AG09309 (cell line): ENCODE measurements around the gene DNAJC6.

Experiments used
- DNase-seq: peaks from one replicate; pipeline ENCODE4 v3.0.0-alpha.2; 2010; ENCODE audit warnings: low read depth
- H3K4me3 ChIP-seq: 2 replicates; pipeline ENCODE4 v1.5.1; 2011; ENCODE audit warnings: mild to moderate bottlenecking, low read depth, low read length, moderate library complexity; ENCODE audit not compliant: control insufficient read depth
- CTCF ChIP-seq: IDR thresholded peaks from 2 replicates; pipeline ENCODE4 v1.5.1; 2011; ENCODE audit warnings: mild to moderate bottlenecking, low read depth, low read length, inconsistent platforms; ENCODE audit not compliant: insufficient read depth, control insufficient read depth; ENCODE audit errors: missing control alignments

The DNAJC6 gene

DNA sequence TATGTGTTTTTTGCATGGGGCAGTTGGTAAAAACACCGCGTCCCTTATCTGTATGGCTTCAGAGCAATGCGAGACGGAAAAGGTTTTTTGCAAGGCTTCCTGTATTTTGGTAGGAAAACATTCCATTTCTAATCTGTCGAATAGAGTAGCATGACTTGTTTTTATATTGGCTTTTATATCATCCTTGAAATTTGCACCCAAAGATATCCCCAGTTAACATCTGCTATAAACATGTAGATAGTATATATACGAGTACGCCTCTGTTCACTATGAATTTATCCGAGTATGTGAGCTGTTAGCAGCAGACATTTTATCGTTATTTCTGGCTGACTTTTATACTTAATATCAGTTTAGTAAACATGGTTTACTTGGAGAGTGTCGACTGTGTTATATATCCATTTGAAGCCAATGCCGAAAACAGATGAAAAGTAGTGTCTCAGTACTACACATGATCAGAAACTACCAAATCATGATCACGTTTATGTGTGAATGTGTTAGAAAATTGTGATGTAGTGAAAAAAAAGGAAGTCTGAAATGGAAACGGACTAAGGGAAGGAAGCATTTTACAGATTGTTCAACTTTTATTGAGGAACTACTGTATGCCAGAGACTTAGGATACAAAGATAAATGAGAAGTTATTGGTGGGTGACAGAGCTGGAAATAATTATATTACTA lies 112.1 kb downstream of the DNAJC6 start:
- no peak for TF ChIP-seq CTCF
- DNase-seq, result no peak
- H3K4me3 ChIP-seq, result peak overlapping the region; percentile 96

DNA sequence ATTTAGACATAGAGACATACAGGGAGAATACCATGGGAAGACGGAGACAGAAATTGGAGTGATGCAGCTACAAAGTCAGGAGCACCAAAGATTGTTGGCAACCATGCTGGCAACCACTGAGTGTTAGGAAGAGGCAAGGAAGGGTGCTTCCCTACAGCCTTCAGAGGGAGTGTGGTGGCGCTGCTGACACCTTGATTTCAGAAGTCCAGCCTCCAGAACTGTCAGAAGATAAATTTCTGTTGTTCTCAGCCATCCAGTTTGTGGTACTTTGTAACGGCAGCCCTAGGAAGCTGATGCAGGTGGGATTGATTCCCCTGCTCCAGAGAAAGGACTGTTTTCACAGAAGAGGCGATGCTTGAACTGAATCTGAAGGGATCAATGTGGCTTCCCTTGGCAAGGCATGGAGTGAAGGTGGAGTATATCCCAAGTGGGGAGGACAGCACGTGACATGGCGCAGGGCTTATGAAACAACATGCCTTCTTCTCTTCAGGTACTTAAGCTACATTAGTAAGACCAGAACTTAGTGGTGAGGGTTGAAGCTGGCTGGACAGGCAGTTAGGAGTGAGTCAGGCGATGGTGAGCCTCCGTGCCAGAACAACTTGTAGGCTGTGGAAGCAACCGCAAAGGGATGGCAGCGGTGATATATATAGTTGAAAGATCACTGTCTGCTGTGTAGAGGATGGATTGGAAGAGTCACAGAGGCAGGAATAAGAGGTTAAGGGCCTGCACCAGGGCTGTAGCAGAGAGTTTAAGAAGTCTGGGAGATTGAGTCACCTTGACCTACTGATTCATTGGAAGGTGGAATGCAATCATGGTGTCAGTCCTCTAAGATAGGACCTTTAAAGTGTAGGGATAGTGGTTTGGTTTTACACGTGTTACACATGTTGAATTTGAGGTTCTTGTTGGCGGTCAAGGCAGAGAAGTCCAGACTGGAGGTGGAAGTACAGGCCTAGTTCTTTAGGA lies 113.2 kb downstream of the DNAJC6 start:
- no peak for TF ChIP-seq CTCF
- H3K4me3 ChIP-seq, result peak overlapping the region; percentile 96
- DNase-seq, result no peak

DNA sequence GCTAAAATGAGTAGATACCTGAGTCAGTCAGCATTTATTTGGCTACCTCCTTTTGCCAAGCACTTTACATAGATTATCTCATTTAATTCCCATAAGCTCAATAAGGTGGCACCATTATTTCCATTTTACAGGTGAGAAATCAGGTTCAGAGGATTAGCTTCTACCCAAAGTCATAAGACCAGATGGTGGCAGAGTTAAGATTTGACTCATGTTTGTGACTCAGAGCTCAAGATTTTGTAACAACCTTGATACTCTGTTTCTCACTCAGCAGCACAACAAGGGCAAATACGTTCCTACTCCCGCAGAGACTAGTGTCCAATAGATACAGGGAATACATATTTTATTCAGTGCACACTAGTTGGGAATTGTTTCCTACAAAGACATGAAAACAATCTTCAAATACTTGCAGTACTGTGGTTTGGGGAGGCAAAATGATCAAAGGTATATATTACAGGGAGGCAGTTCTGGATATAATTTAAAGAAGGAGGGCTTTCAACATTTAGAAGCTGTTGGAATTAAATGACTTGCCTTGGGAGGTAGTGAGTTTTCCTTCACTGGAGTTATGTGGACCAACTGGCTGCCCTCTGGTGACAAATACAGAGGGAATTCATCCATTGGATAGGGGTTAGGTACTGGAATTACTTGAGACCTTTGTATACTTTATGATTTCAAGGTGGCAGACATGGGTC lies 114.7 kb downstream of the DNAJC6 start:
- DNase-seq, result peak; percentile 74
- H3K4me3 ChIP-seq, result no peak overlapping the region
- TF ChIP-seq CTCF, result no peak

DNA sequence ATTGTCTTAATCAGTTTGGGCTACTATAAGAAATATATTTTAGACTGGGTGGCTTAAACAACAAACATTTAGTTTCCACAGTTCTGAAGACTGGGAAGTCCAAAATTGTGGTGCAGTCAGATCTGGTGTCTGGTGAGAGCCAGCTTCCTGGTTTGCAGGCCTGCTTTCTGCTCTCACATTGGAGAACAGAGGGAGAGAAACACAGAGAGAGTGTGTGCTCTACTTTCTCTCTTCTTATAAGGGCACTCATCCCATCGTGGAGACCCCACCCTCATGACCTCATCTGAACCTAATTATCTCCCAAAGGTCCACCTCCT lies 115.2 kb downstream of the DNAJC6 start:
- no peak for DNase-seq
- TF ChIP-seq CTCF, result no peak
- no peak overlapping the region for H3K4me3 ChIP-seq

- no peak overlapping the region for H3K4me3 ChIP-seq
- no peak for DNase-seq
- no peak for TF ChIP-seq CTCF
Measured at GRCh38 chr1:65425006-65425405, 115.7 kb downstream of the DNAJC6 start.

DNA sequence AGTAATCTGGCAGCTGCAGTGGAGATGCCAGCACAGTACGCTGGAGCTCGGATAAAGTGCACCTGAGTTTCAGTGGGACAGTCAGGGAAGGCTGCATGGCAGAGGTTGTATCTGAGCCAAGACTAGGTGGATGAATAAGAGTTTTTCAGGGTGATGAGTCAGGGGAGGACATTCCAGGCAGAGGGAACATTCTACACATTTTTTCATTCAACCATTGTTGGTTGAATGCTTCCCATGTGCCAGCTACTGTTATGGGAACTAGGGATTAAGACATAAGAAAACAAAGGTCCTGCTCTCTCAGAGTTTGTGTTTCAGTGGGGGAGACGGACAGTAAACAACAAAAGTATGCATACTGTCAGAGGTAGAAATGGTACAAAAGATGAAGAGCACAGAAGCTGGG lies 116.4 kb downstream of the DNAJC6 start:
- DNase-seq, result no peak
- no peak for TF ChIP-seq CTCF
- no peak overlapping the region for H3K4me3 ChIP-seq
